Measurements from ENCODE around the gene ZNF335. TPM values are rescaled to one million over a fixed set of nuclear protein-coding genes. Genes with fewer than 3 reads are reported as not detected.

ZNF335 gene
- total and polyA plus RNA-seq, 2 of the 13 experiments (the other 11 are each of a cell fraction or from before 2014, with no cell fraction given): 9.7 to 13.7 TPM

- peak; percentile 85 for TF ChIP-seq ARID4A (CRISPR knock-in tag; IDR thresholded peaks at IDR 0.05; ENCODE audit: borderline replicate concordance)
- peak; percentile 76; the same call in 1 of the 2 replicates for TF ChIP-seq HMGXB3 (CRISPR knock-in tag; IDR thresholded peaks at IDR 0.05; ENCODE audit: borderline replicate concordance)
- peak; percentile 95; the same call in 1 of the 2 replicates for TF ChIP-seq ZNF556 (CRISPR knock-in tag; IDR thresholded peaks at IDR 0.05; ENCODE audit: borderline replicate concordance)
- peak; percentile 69 for TF ChIP-seq NFIC (IDR thresholded peaks at IDR 0.05; ENCODE audit: low read length)
- no peak for TF ChIP-seq DBP (CRISPR knock-in tag; IDR thresholded peaks at IDR 0.05; ENCODE audit: not compliant biosample characterization)
- TF ChIP-seq RFX5 (IDR thresholded peaks at IDR 0.05; ENCODE audit: low read depth, low read length): peak; percentile 91
- peak; percentile 100 for TF ChIP-seq ATF1 (CRISPR knock-in tag; IDR thresholded peaks at IDR 0.05)
- peak; percentile 84; the same call in 1 of the 2 replicates for TF ChIP-seq NR1H2 (CRISPR knock-in tag; IDR thresholded peaks at IDR 0.05; ENCODE audit: borderline replicate concordance, low read depth)
- no peak for TF ChIP-seq ZNF512 (CRISPR knock-in tag; IDR thresholded peaks at IDR 0.05)
- peak; percentile 71 for TF ChIP-seq ZNF784 (CRISPR knock-in tag; IDR thresholded peaks at IDR 0.05; ENCODE audit: borderline replicate concordance)
- TF ChIP-seq NAIF1 (CRISPR knock-in tag; IDR thresholded peaks at IDR 0.05; ENCODE audit: borderline replicate concordance): peak; percentile 93; the same call in 1 of the 2 replicates
- TF ChIP-seq CSRNP2 (CRISPR knock-in tag; conservative IDR thresholded peaks at IDR 0.05; ENCODE audit: low read depth): peak; percentile 38; the same call in 1 of the 2 replicates
These were observed at the start of gene ZNF335 (continued) for GRCh38 chr20:45971675-45972499.

All from HepG2 (cell line).